Measurements from ENCODE around the gene TNNT2.

TNNT2 gene

GRCh38 chr1:201376464-201377374, 761 bp downstream of the TNNT2 start:
- DNase-seq (ENCODE audit: low read depth), result no peak

- no peak for DNase-seq (ENCODE audit: low read depth)
These were observed 1.4 kb downstream of the TNNT2 start for GRCh38 chr1:201376107-201376463.

GRCh38 chr1:201375169-201375568, 2.3 kb downstream of the TNNT2 start:
- no peak for DNase-seq (ENCODE audit: low read depth)

- no peak for DNase-seq (ENCODE audit: low read depth)
These were observed 3.1 kb downstream of the TNNT2 start for GRCh38 chr1:201374364-201374763.

GRCh38 chr1:201371792-201372191, 5.7 kb downstream of the TNNT2 start:
- DNase-seq (ENCODE audit: low read depth), result no peak

- no peak for DNase-seq (ENCODE audit: low read depth)
These were observed 6.2 kb downstream of the TNNT2 start for GRCh38 chr1:201371276-201371675.

- DNase-seq (ENCODE audit: low read depth), result no peak
These were observed 7.0 kb downstream of the TNNT2 start for GRCh38 chr1:201370500-201370899.

GRCh38 chr1:201369209-201369608, 8.3 kb downstream of the TNNT2 start:
- no peak for DNase-seq (ENCODE audit: low read depth)

GRCh38 chr1:201366696-201367095, 10.8 kb downstream of the TNNT2 start:
- no peak for DNase-seq (ENCODE audit: low read depth)

- no peak for DNase-seq (ENCODE audit: low read depth)
These were observed 12.2 kb downstream of the TNNT2 start for GRCh38 chr1:201365251-201365650.

GRCh38 chr1:201364808-201365105, 12.7 kb downstream of the TNNT2 start:
- no peak for DNase-seq (ENCODE audit: low read depth)

GRCh38 chr1:201363467-201363866, 14.0 kb downstream of the TNNT2 start:
- DNase-seq (ENCODE audit: low read depth), result no peak

- no peak for DNase-seq (ENCODE audit: low read depth)
These were observed 14.6 kb downstream of the TNNT2 start for GRCh38 chr1:201362906-201363305.

- no peak for DNase-seq (ENCODE audit: low read depth)
These were observed 15.6 kb downstream of the TNNT2 start for GRCh38 chr1:201361652-201362504.

- DNase-seq (ENCODE audit: low read depth), result no peak
These were observed 16.4 kb downstream of the TNNT2 start for GRCh38 chr1:201360901-201361651.

GRCh38 chr1:201360486-201360885, 17.0 kb downstream of the TNNT2 start:
- no peak for DNase-seq (ENCODE audit: low read depth)

- DNase-seq (ENCODE audit: low read depth), result no peak
These were observed 17.6 kb downstream of the TNNT2 start for GRCh38 chr1:201359873-201360210.

GRCh38 chr1:201359031-201359872, 18.2 kb downstream of the TNNT2 start:
- no peak for DNase-seq (ENCODE audit: low read depth)

- no peak for DNase-seq (ENCODE audit: low read depth)
These were observed 18.9 kb downstream of the TNNT2 start for GRCh38 chr1:201358596-201358995.

GRCh38 chr1:201357636-201358348, 19.7 kb downstream of the TNNT2 start:
- no peak for DNase-seq (ENCODE audit: low read depth)

GRCh38 chr1:201357211-201357610, 20.3 kb downstream of the TNNT2 start:
- DNase-seq (ENCODE audit: low read depth), result no peak

Data from T follicular helper cell (primary cell).